HG03520 (cell line): ENCODE measurements around the gene RUNX2.

Experiments used
- ATAC-seq: cut with Tn5 transposase; IDR thresholded peaks from one replicate; pipeline ENCODE4 v1.9.1; 2021; ENCODE audit warnings: mild to moderate bottlenecking, moderate library complexity; ENCODE audit not compliant: unreplicated experiment

RUNX2 gene

GRCh38 chr6:45398075-45398813 lies 70.1 kb downstream of the RUNX2 start:
- ATAC-seq: no peak

DNA sequence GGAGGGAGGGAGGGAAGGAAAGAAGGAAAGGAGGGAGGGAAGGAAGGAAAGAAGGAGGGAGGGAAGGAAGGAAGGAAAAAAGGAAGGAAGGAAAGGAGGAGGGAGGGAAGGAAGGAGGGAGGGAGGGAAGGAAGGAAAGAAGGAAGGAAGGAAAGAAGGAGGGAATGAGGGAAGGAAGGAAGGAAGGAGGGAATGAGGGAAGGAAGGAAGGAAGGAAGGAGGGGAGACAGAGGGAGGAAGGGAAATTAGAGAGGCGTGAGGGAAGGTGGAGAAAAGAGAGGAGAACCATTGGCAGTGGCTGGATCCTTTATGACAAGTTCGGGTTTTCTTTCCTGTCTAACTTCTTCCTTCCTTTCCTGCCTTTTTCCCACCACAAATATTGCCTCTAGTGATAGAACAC lies 71.9 kb downstream of the RUNX2 start:
- ATAC-seq: no peak

GRCh38 chr6:45411959-45412358 lies 83.8 kb downstream of the RUNX2 start:
- no peak for ATAC-seq

- no peak for ATAC-seq
Measured at GRCh38 chr6:45415315-45415714, 87.2 kb downstream of the RUNX2 start.

DNA sequence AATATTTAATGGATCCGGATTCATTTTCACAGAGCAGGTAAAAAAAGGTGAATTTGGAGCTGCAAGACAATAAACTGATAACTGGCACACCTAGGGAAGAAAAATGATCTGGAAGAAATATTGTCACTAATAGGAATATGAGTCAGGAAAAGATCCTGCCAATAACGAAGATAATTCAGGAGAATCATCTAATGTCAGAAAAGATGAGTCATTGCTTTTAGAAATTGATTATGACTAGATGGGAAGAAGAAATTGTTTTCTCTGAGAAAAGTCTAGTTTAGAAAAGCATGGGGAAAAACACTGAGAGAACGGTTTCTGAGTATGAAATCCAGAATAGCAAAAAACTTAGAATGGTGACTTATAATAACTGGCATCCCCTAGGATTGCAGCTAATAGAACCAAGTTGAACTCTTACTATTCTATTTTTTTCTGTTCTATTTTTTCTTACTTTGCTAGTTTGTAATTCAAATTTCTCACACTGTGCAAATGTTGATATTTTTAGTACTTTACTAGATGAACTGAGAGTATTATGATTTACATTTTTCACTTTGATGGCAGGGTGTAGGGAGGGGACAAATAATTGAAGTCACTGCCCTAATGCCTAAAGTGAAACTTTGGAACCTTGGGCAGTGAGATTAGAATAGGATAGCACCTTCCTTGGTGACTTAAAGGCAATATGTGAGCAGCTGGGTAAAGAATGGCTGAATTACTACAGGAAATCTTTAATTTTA lies 87.8 kb downstream of the RUNX2 start:
- ATAC-seq: no peak

GRCh38 chr6:45416700-45417099 lies 88.6 kb downstream of the RUNX2 start:
- no peak for ATAC-seq

DNA sequence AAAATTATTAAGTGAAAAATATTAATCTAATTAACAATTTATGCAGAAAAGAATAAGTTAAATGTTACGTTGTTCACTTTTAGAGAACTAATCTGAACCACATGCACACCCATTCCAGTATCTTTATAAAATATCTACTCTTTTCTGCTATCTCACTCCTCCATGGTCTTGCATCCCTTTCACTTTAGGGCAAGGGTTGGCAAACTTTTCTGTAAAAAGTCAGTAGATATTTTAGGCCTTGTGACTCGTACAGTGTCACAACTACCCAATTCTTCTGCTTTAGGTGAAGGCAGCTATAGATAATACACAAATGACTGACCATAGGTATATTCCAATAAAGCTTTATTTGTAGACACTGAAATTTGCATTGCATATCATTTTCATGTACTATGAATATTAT lies 89.3 kb downstream of the RUNX2 start:
- ATAC-seq: no peak

- ATAC-seq: no peak
Measured at GRCh38 chr6:45419571-45420082, 91.5 kb downstream of the RUNX2 start.

DNA sequence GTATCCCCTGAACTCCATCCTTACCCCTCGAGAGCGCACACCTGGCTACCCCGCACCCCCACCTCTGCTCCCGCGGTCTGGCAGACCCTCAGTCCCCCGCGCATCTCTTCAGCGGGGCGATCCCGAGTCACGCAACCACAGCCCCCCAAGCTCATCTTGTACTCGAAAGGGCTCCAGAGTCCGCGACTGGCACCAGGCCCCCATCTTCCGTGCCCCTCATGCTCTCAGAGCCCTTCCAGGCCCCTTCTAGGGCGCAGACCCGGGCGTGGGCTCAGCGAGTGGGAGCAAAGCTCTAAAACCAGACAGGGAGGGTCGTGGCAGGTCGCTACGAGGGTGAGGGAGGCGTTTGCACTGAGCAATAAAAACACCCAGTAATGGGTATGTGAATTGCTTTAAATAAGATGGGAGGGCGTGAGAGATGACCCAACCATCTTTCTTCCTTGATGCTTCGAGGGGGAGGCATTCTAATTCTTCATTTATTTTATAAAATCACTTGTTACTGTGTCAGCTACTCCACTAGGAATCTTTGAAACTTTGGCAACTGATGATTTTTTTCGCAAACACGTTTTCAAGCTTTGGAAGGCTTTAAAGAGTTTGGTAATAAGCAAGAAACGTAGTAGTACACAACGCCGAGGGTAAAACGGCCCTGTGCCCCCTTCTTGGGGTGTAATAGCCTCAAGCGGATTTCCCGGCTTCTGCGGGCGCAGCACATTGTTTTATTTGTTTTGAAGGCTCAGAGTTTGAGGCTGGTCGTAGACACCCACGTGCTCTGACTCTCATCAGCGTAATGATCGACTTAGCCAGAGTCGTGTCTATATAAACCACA lies 92.2 kb downstream of the RUNX2 start:
- no peak for ATAC-seq

DNA sequence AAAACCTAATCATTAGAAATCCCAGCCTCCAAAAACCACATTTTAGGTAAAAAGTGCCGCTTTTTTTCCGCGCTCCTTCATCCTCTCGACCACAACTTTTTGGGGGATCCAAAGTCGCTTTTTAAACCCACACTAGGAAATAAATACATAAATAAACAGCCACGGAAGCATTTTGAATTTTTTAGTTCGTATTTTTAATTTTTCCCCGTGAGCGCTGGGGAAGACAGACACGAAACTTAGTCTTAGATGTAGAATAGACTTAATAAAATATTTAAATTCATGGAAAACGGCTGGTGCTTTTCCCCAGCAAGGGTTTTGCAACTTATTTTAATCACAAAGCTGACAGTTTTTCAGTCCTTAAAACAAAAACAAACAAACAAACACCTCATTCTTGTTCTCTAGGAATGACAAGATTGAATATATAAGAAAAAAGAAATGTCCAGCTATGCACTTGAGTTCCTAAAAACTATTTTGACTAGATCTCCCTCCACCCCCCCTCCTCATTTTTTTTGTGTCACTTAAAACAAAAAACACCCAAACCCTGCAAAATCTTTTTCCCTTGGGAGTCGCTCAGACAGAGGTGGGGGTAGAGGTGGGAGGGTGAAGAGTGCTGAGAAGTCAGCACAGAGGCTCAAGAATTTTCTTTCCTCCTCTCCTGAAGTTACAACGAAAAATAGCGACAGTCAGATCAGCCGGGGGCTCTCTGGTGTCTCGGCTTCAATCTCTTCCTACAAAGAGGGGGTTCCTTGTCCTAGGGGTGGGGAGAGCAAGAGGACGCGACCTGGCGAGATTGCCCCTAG lies 93.0 kb downstream of the RUNX2 start:
- ATAC-seq: no peak

DNA sequence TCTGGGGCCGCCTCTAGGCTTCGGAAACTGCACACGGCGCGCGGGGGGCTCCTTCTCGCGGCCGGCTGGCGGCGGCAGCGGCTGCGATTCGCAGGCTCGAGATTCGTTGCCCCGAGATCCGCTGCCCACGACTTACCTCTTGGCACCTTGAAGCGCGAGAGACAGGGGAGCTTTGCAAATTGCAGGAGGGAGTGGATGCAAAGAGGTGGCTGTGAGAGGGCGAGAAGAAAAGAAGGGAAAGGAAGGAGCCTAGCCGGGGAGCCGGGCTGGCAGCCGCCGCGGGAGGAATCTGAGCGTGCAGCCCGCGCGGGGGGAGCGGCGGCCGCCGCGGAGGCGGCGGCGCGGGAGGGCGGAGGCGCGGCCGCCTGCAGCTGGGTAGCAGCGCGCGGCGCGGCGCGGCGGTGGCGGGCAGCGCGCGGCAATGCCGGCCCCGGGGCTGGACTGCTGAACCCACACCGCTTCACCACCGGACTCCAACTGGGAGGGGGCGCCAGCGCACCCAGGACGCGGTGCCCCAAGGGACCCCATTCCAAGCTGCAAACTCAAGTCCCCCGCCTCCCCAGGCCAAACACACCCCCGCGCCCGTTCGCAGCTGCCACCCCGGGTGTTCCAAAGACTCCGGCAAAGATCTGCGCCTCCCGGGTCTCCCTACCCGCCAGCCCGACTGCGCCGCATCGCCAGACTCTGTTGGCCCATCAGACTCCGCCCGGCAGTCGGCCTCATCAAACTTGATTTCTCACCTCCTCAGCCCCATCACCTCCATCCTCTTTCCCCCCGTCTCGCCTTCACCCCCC lies 93.8 kb downstream of the RUNX2 start:
- ATAC-seq: no peak

DNA sequence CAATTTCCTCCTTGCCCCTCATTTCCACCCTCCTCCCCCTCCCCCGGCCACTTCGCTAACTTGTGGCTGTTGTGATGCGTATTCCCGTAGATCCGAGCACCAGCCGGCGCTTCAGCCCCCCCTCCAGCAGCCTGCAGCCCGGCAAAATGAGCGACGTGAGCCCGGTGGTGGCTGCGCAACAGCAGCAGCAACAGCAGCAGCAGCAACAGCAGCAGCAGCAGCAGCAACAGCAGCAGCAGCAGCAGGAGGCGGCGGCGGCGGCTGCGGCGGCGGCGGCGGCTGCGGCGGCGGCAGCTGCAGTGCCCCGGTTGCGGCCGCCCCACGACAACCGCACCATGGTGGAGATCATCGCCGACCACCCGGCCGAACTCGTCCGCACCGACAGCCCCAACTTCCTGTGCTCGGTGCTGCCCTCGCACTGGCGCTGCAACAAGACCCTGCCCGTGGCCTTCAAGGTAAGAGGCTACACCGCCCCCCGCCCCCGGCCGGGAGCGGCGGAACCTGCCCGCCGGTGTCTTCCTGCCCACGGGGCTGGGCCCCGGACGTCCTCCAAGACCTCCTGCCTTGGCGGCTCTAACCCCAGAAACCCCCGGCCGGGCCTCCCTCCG lies 94.5 kb downstream of the RUNX2 start:
- ATAC-seq: no peak

DNA sequence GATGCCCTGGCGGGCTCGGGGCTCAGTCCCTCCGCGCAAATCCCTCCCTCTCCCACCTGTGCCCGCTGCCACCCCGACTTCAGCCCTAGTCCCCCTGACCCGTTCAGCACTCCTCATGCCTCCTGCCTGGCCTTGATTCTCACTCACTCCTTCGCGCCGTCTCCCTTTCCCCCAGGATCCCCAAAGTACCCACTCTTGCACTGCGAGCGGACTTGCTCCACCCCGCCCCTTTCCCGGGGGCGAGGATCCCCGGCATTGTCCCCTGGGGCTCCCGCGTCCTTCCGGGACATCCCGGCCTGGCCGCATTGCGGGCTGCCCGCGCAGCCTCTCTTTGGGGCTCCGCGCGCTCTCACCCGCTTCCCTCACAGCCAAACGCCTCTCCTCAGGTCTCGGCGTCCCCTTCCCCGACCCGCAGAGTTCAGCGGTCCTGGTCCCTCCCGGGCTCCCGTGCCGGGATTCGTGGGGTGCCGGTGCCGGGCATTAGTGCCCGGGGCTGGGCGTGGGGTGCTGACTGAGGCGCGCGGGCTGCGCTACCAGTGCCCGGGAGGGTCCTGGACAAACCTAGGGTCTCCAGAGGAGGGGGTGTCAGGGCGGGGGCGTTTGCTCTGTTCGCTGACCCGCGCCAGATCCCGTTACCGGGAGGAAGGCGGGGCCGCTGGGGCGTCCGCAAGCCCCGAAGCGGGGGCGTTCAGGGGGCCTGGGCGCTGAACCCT lies 95.1 kb downstream of the RUNX2 start:
- no peak for ATAC-seq

- ATAC-seq: no peak
Measured at GRCh38 chr6:45423824-45424450, 95.8 kb downstream of the RUNX2 start.

GRCh38 chr6:45424451-45424861 lies 96.3 kb downstream of the RUNX2 start:
- ATAC-seq: no peak

GRCh38 chr6:45426251-45426650 lies 98.1 kb downstream of the RUNX2 start:
- no peak for ATAC-seq

DNA sequence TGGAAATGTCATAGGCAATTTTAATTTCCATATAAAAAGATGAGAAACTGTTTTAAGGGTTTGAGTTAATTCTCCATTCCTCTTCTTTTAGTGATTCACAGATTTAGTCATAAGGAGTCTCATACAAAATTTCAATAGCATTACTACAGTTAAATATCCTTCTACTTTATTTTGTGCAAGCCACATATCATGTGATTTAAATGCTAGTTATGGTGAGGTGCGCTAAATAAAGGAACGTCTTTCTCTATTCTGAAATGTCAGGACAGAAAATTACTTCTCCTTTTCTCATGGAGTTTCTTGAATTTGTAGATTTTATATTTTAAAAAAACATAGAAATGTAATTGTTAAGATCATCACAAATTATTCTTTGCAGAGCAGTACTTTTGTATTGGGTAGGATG lies 99.6 kb downstream of the RUNX2 start:
- ATAC-seq: no peak

DNA sequence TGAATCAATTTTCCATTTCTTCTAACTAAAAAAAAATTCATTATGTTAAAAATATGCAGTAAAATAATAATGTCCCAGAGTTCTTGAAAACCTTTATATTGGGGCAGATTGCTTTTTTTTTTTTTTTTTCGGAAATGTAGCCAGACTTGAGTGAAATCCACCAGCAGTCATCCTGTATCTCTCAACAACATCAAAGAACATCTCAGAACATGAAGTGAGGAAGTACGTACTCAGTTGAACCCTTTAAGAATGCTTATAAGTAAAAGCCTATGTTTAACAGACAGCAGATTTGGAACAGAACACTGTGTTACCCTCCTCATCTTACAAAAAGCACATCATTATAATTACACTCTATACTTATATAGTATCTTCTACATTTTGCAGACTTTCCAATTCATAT lies 100.6 kb downstream of the RUNX2 start:
- ATAC-seq: no peak
